ENCODE results near the gene NPTN. TPM values are rescaled to one million over a fixed set of nuclear protein-coding genes. Genes with fewer than 3 reads are reported as not detected.

The NPTN gene
- total RNA-seq, 1 experiment from 2014 or later = 90.9 TPM

GRCh38 chr15:73681856-73682599 is 48.8 kb upstream of the NPTN start:
- intact Hi-C loops (cut with micrococcal nuclease) = no loop called here
- H3K9me2 ChIP-seq (ENCODE audit: insufficient read depth) = no peaks in the 10 kb centered on the region
- no TSS peak for BruUV-seq (replicated peaks)

More at GRCh38 chr15:73681856-73682599, 48.8 kb upstream of the NPTN start:
- no peak overlapping the region for H3K27ac ChIP-seq (ENCODE audit: low read depth, low read length)
- CTCF ChIA-PET = no interaction called here
- POLR2A ChIA-PET = no interaction called here
- H3K4me2 ChIP-seq (ENCODE audit: low read length) = no peak overlapping the region
- H2AFZ ChIP-seq (ENCODE audit: low read depth, low read length, poor library complexity, severe bottlenecking) = no peak overlapping the region
- no peak overlapping the region for H3K9ac ChIP-seq (ENCODE audit: low read length)
- DNase-seq (ENCODE audit: low read depth, low spot score) = no peak
- no peak for TF ChIP-seq EZH2 (IDR thresholded peaks at IDR 0.05)
- TF ChIP-seq SP1 (IDR thresholded peaks at IDR 0.05; ENCODE audit: low read depth) = no peak
- no peak for TF ChIP-seq SIN3A (IDR thresholded peaks at IDR 0.05; ENCODE audit: low read depth)
- TF ChIP-seq MAX (IDR thresholded peaks at IDR 0.05) = no peak
- no peak for TF ChIP-seq YY1 (IDR thresholded peaks at IDR 0.05; ENCODE audit: extremely low read depth, insufficient replicate concordance, low read depth, low read length)
- TF ChIP-seq CEBPB (IDR thresholded peaks at IDR 0.05; ENCODE audit: low read depth) = no peak
- TF ChIP-seq REST (IDR thresholded peaks at IDR 0.05; ENCODE audit: low read depth) = no peak
- TF ChIP-seq EGR1 (IDR thresholded peaks at IDR 0.05; ENCODE audit: low read depth) = no peak
- TF ChIP-seq EZH2phosphoT487 (IDR thresholded peaks at IDR 0.05; ENCODE audit: borderline replicate concordance) = no peak
- TF ChIP-seq RAD21 (IDR thresholded peaks at IDR 0.05; ENCODE audit: low read depth) = no peak
- no peak for TF ChIP-seq ZFX (IDR thresholded peaks at IDR 0.05)
- TF ChIP-seq CTCF (IDR thresholded peaks at IDR 0.05 in 2 of 3, conservative IDR thresholded peaks at IDR 0.05 in 1 of 3; ENCODE audit: borderline replicate concordance in 1 of 3, insufficient read depth in 1 of 3, low read depth in 2 of 3, low read length in 2 of 3) = no peak
- no peak for TF ChIP-seq CBX3 (IDR thresholded peaks at IDR 0.05; ENCODE audit: low read depth)
- TF ChIP-seq ATF3 (IDR thresholded peaks at IDR 0.05) = no peak
- no peak for TF ChIP-seq ZNF274 (IDR thresholded peaks at IDR 0.05; ENCODE audit: low read depth, low read length)
- TF ChIP-seq ELF1 (IDR thresholded peaks at IDR 0.05; ENCODE audit: borderline replicate concordance, low read depth) = no peak
- RAD21 ChIA-PET (ENCODE audit: low non-redundant PET in 1 of 2, low total read pairs in 2 of 2, uncharacterized antibody in 2 of 2, unreplicated experiment in 2 of 2) = no interaction called here
- no peaks in the 10 kb centered on the region for H3K9me3 ChIP-seq (ENCODE audit: control insufficient read depth in 1 of 2, insufficient read depth in 1 of 2, low read depth in 1 of 2, low read length in 2 of 2)
- peaks cover 25% of the 10 kb centered on the region for H3K79me2 ChIP-seq (ENCODE audit: insufficient read depth, low read length)
- no peak for ATAC-seq
- no peaks in the 10 kb centered on the region for H4K20me1 ChIP-seq (ENCODE audit: insufficient read depth)
- no peaks in the 10 kb centered on the region for H3K27me3 ChIP-seq (ENCODE audit: insufficient read depth, low read length)
- H3K4me1 ChIP-seq (ENCODE audit: control insufficient read depth in 1 of 2, insufficient read depth in 2 of 2, low read length in 2 of 2) = peaks cover 17 to 37% of the 10 kb centered on the region in 2 experiments
- H3K4me3 ChIP-seq (replicated peaks in 1 of 2; ENCODE audit: low read depth in 1 of 2, low read length in 2 of 2) = no peak overlapping the region
- H3K36me3 ChIP-seq (ENCODE audit: control insufficient read depth in 1 of 2, insufficient read depth in 2 of 2, low read length in 2 of 2) = no peaks in the 10 kb centered on the region

Measured in HCT116 (cell line).